ENCODE data around the gene FKBP11. TPM values are rescaled to one million over a fixed set of nuclear protein-coding genes. Genes with fewer than 3 reads are reported as not detected.

Gene FKBP11
- total and polyA plus RNA-seq, 2 of the 13 experiments (the other 11 are each of a cell fraction or from before 2014, with no cell fraction given), result 15.5 to 19.4 TPM

- TF ChIP-seq ZFP91 (CRISPR knock-in tag; IDR thresholded peaks at IDR 0.05; ENCODE audit: borderline replicate concordance) (peak; percentile 35; the same call in 1 of the 2 replicates), LCORL (IDR thresholded peaks at IDR 0.05) (no peak), LCORL (CRISPR knock-in tag; IDR thresholded peaks at IDR 0.05) (0 out of 2 replicates have a peak, but pooled peaks have one; percentile 14), ZMAT3 (CRISPR knock-in tag; conservative IDR thresholded peaks at IDR 0.05) (no peak), PPARG (CRISPR knock-in tag; conservative IDR thresholded peaks at IDR 0.05) (peak; percentile 81), SRSF4 (IDR thresholded peaks at IDR 0.05; ENCODE audit: low read depth, low read length, poor library complexity, severe bottlenecking) (no peak), CEBPB (IDR thresholded peaks at IDR 0.05; ENCODE audit: borderline replicate concordance, low read depth, low read length) (no peak), NFRKB (IDR thresholded peaks at IDR 0.05) (no peak), E2F1 (CRISPR knock-in tag; IDR thresholded peaks at IDR 0.05) (no peak), ZNF589 (CRISPR knock-in tag; conservative IDR thresholded peaks at IDR 0.05) (no peak), KDM4B (CRISPR knock-in tag; IDR thresholded peaks at IDR 0.05) (no peak), MTA3 (CRISPR knock-in tag; IDR thresholded peaks at IDR 0.05) (no peak), ZFAT (CRISPR knock-in tag; conservative IDR thresholded peaks at IDR 0.05) (no peak), ZBTB7B (CRISPR knock-in tag; IDR thresholded peaks at IDR 0.05) (peak; percentile 87), KLF13 (CRISPR knock-in tag; IDR thresholded peaks at IDR 0.05) (no peak), ZNF720 (CRISPR knock-in tag; IDR thresholded peaks at IDR 0.05) (no peak), CREBL2 (CRISPR knock-in tag; IDR thresholded peaks at IDR 0.05; ENCODE audit: borderline replicate concordance) (no peak), ISX (CRISPR knock-in tag; conservative IDR thresholded peaks at IDR 0.05) (no peak), MATR3 (CRISPR knock-in tag; IDR thresholded peaks at IDR 0.05) (no peak), MEIS2 (CRISPR knock-in tag; IDR thresholded peaks at IDR 0.05) (no peak)
These were observed 41.8 kb downstream of the FKBP11 start (continued) for GRCh38 chr12:48883305-48884161.
